Effector memory CD8-positive, alpha-beta T cell (primary cell): ENCODE data around the gene DSCAML1.
A peak's percentile ranks its signal among the peaks of the same experiment; 100 is the strongest.

Experiments
- ATAC-seq: fragments of 150-1000 bp; cut with Tn5 transposase; replicated peaks from 2 replicates; pipeline ENCODE4 v1.10.0; 2021; ENCODE audit warnings: mild to moderate bottlenecking, moderate library complexity
- DNase-seq, 3 experiments: peaks; one replicate each; pipeline ENCODE4 v3.0.0; 2021
- H3K27ac Mint-ChIP-seq, 2 donors: one replicate each; pipeline ENCODE4 v1.8.0; 2022; ENCODE audit warnings: mild to moderate bottlenecking in 2 of 2, mixed read lengths in 2 of 2, moderate library complexity in 2 of 2
- H3K27me3 Mint-ChIP-seq, 2 donors: one replicate each; pipeline ENCODE4 v1.8.0; 2022; ENCODE audit warnings: mixed read lengths in 2 of 2
- H3K36me3 Mint-ChIP-seq: one replicate; pipeline ENCODE4 v1.8.0; 2022; ENCODE audit warnings: mild to moderate bottlenecking, moderate library complexity, mixed read lengths; ENCODE audit not compliant: insufficient read depth
- H3K4me1 Mint-ChIP-seq, 2 donors: one replicate each; pipeline ENCODE4 v1.8.0; 2022; ENCODE audit warnings: low read depth in 2 of 2, mixed read lengths in 2 of 2
- H3K4me3 Mint-ChIP-seq, 2 donors: one replicate each; pipeline ENCODE4 v1.8.0; 2022; ENCODE audit warnings: mild to moderate bottlenecking in 2 of 2, mixed read lengths in 2 of 2, moderate library complexity in 2 of 2
- H3K9me3 Mint-ChIP-seq, 2 donors: one replicate each; pipeline ENCODE4 v1.8.0; 2022; ENCODE audit warnings: mixed read lengths in 2 of 2
- total RNA-seq, 9 experiments: gene quantifications; one replicate each; lab custom pipeline; 2026; lab: John Stamatoyannopoulos, UW

Gene DSCAML1, protein sequence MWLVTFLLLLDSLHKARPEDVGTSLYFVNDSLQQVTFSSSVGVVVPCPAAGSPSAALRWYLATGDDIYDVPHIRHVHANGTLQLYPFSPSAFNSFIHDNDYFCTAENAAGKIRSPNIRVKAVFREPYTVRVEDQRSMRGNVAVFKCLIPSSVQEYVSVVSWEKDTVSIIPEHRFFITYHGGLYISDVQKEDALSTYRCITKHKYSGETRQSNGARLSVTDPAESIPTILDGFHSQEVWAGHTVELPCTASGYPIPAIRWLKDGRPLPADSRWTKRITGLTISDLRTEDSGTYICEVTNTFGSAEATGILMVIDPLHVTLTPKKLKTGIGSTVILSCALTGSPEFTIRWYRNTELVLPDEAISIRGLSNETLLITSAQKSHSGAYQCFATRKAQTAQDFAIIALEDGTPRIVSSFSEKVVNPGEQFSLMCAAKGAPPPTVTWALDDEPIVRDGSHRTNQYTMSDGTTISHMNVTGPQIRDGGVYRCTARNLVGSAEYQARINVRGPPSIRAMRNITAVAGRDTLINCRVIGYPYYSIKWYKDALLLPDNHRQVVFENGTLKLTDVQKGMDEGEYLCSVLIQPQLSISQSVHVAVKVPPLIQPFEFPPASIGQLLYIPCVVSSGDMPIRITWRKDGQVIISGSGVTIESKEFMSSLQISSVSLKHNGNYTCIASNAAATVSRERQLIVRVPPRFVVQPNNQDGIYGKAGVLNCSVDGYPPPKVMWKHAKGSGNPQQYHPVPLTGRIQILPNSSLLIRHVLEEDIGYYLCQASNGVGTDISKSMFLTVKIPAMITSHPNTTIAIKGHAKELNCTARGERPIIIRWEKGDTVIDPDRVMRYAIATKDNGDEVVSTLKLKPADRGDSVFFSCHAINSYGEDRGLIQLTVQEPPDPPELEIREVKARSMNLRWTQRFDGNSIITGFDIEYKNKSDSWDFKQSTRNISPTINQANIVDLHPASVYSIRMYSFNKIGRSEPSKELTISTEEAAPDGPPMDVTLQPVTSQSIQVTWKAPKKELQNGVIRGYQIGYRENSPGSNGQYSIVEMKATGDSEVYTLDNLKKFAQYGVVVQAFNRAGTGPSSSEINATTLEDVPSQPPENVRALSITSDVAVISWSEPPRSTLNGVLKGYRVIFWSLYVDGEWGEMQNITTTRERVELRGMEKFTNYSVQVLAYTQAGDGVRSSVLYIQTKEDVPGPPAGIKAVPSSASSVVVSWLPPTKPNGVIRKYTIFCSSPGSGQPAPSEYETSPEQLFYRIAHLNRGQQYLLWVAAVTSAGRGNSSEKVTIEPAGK (N-terminal part only)
- 0 to 4.8 (median 0.42) reads per million in 9 experiments for total RNA-seq

DNA sequence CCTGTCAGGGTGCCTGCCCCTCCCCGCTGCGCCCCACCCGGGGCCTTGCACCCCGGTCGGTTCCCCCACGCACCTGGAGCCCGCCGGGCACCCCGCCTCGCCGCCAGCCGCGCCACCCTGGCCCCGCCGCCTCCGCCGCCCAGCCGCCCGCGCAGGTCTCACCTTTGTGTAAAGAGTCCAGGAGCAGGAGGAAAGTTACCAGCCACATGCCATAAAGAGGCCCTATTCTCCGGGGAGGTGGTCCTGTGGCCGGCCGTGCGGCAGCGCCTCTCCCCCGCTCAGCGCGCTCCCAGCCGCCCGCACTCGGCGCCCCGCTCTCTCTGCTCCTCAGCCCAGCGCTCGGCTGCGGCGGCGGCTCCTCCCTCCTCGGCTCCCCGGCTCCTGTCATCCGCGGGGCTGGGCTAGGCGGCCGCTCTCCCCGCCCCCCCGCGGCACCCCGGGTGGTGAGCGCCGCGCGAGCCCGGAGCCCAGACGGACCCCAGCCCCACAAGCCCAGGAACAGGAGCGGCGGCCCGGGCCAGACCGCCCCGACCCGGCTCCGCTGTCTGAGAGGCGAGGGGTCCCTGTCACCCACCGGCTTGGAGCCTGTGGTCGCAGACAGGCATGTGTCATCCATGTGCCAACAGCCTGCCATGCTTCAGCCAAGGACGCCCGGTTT is at the start of gene DSCAML1:
Gene DSCAML1, minus strand, starts transcription at position 345 of the 658 bp plus-strand sequence. Its CDS starts 137 bp downstream, at position 208.
- H3K4me1 Mint-ChIP-seq, result peaks cover 8 to 9% of the 10 kb centered on the region in 2 donors
- H3K36me3 Mint-ChIP-seq, result no peaks in the 10 kb centered on the region
- H3K27ac Mint-ChIP-seq, result peak within 1 kb of the TSS in 1 of 2 donors; percentile 52
- ATAC-seq (peak; percentile 87), DNase-seq (peak in 2 of 3 experiments; percentile 29 to 35)
- H3K27me3 Mint-ChIP-seq, result peaks cover 68 to 74% of the 10 kb centered on the region in 2 donors
- peak within 1 kb of the TSS; percentile 68 to 72 for H3K4me3 Mint-ChIP-seq
- no peaks in the 10 kb centered on the region for H3K9me3 Mint-ChIP-seq

DNA sequence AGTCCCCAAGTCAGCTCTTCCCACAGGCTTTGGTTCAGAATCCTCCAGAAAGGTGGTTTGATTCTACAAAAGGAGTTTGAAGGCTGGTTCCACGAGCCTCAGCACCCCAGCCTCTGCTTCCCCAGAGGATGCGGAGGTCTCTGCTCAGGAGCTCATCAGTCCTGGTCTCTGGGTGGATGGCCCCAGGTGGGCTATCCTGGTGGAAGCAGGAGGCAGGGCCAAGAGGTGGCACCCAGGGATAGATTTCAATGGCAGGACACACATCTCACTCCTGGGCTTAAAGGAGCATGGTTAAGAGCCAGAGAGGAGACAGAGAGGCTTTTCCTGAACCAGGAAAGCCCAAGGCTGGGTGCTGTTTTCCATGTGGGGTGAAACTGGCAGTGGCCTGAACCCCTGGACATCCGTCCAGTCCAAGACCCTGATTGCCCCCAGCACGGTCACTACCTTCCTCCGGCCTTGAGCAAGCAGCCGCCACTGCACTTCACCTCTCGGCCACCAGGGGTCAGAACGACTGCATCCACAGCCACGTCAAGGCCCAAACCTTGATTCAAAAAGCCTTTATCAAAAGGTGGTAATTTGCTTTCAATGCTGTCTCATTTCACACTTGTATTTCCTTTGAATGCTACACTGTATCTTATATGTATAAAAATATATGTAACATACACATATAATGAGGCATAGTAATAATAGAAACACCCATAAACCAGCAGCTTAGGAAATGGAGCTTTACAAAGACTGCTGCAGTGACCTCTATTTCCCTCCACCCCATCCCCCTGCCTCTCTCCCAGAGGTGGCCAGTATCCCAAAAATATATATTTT is 46.9 kb upstream of the DSCAML1 start:
- Mint-ChIP-seq H3K27me3 (no peaks in the 10 kb centered on the region), H3K27ac (peak overlapping the region in 1 of 2 donors; percentile 57), H3K4me1 (peaks cover 0 to 5% of the 10 kb centered on the region in 2 donors), H3K4me3 (no peak overlapping the region), H3K9me3 (no peaks in the 10 kb centered on the region), H3K36me3 (peaks cover 3% of the 10 kb centered on the region)
- peak; percentile 82 for ATAC-seq
- DNase-seq, result peak; percentile 80 to 83 (median 81)

DNA sequence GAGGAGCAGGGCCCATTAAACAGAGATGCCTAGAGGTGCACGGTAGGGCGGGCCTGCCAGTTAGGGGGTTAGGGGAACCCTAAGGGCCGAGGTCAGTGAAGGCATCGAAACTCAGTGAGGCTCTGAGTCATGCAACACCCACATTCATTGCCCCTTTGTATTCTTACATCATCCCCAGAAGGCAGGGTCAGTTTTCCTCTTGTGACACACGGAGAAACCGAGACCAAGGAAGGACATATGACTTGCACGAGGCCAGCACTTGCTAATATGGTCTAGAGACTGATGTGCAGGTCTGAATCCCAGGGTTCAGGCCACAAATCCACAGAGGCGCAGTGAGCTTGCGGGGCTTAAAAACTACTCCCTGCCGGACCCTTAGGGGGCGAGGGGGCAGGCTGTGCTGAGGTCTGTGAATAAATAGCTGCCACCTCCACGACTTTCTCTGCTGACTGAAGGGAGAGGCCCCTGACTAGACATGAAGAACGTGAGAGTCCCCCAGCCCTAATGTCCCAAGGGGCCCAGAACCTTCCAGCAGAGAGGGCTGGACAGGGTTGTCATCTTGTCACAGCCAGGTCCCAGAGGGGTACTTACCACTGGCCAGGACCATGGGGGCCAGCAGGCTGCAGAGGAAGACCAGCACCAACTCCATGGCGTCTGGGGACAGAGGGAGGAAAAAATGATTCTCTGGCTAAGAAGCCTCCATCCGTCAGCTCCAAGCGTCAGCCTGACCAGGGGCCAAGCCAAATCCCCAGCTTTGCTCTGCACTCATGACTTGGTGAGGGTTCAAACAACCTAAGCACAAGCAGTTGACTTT is 45.3 kb upstream of the DSCAML1 start:
- DNase-seq (no peak), ATAC-seq (no peak)
- Mint-ChIP-seq H3K27me3 (no peaks in the 10 kb centered on the region), H3K4me1 (peaks cover 11% of the 10 kb centered on the region in 2 donors), H3K27ac (no peak overlapping the region), H3K4me3 (no peak overlapping the region), H3K36me3 (peaks cover 6% of the 10 kb centered on the region), H3K9me3 (no peaks in the 10 kb centered on the region)

DNA sequence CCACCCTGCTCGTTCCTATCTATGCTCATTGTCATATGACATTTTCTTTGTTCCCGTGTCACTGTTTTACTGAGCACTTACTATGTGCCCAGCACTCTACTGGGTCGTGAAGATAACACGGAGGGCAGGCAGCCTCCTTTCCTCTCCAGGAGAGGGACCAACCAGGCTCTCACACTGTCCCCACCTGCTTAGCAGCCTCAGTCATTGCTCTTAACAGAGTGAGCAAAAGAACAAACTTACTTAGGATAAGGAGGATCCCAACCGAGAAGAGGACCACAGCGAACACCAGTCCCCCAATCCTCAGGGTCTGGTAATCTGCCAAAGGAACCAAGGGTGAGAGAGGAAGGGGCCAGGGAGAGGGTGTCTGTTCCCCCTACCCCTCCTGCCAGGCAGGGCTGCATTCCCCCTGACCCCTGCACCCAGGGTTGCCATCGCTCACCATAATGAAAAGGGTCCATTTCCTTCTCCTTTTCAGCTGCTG is 44.6 kb upstream of the DSCAML1 start:
- H3K27ac Mint-ChIP-seq, result no peak overlapping the region
- peaks cover 2 to 4% of the 10 kb centered on the region in 2 donors for H3K27me3 Mint-ChIP-seq

DNA sequence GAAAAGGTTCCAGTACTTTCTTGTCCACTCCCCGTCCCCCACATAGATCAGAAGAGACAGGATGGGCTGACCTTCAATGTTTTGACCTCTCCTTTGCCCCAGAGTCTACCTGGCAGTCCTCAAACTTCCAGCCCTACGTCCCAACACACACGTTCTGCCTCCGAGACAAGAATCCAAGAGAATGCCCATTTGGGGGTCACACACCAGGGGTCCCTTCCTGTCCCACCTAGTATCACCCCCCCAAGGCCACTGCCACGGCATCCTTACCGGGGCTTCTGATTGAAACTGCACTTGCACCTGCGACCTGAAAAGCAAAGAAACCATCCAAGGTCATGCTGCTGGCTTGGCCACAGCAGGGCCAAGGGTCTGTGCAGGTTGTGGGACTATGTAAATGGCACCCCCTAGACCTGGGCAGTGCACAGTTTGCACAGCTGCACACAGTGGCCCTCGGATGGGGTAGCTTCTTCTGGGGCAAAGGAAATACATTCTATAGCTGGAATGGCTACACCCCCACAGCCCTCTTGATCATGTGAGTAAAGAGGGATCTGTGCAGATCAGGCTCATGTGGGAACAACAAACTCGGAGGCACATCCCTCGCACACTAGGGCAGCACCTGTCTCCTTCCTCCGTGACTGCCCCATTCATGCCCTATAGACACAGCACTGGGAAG is 44.0 kb upstream of the DSCAML1 start:
- no peak for ATAC-seq
- Mint-ChIP-seq H3K9me3 (no peaks in the 10 kb centered on the region), H3K27ac (no peak overlapping the region), H3K36me3 (peaks cover 6% of the 10 kb centered on the region), H3K4me1 (peaks cover 18 to 20% of the 10 kb centered on the region in 2 donors), H3K4me3 (no peak overlapping the region), H3K27me3 (peaks cover 7 to 9% of the 10 kb centered on the region in 2 donors)
- DNase-seq, result no peak

More for the DNA sequence above, 44.6 kb upstream of the DSCAML1 start:
- Mint-ChIP-seq H3K9me3 (no peaks in the 10 kb centered on the region), H3K4me1 (peaks cover 16 to 18% of the 10 kb centered on the region in 2 donors), H3K36me3 (peaks cover 6% of the 10 kb centered on the region), H3K4me3 (no peak overlapping the region)
- no peak for ATAC-seq
- DNase-seq, result no peak

DNA sequence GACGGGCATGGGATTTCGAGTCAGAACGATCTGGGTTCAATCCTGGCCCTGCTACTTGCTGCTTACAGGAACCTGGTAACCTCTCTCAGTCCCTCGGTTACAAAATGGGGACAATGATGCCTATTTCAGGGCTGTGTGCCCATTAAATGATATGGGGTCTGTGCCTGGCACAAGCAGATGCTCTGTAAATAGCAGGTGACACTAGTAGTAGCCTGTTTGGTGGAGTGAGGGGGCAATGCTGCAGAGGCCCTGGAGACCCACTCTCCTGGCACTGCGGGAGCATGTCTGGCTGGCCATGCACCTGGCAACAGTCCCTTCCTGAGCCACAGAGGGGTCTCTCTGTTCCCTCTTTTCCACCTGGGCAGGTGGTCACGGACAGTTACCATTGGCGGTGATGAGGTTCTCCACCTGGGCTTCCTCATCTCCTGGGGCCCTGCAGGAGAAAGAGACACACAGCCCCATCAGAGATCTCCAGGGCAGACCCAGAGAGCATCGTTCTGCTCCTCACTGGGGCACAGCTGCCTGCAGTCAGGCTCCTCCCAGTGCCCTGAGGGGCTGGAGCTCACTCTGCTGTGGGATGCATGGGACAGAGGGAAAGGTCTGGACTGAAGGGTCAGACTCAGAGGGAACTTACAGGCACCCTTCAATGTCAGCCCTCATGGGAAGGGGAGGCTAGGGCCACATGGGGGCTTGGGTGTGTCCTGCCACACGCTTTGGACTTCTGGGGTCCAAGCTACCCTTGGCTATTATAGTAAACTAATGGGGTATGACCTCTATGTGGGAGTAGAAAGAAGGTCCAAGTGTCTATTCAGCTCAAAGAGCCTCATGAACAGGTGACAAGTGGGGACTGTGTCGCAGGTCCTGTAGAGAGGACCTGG is 43.2 kb upstream of the DSCAML1 start:
- DNase-seq, result no peak
- ATAC-seq, result no peak
- H3K9me3 Mint-ChIP-seq, result no peaks in the 10 kb centered on the region
- H3K4me1 Mint-ChIP-seq, result peaks cover 18 to 20% of the 10 kb centered on the region in 2 donors
- peaks cover 7 to 10% of the 10 kb centered on the region in 2 donors for H3K27me3 Mint-ChIP-seq
- no peak overlapping the region for H3K4me3 Mint-ChIP-seq
- H3K27ac Mint-ChIP-seq, result no peak overlapping the region
- H3K36me3 Mint-ChIP-seq, result peaks cover 6% of the 10 kb centered on the region

DNA sequence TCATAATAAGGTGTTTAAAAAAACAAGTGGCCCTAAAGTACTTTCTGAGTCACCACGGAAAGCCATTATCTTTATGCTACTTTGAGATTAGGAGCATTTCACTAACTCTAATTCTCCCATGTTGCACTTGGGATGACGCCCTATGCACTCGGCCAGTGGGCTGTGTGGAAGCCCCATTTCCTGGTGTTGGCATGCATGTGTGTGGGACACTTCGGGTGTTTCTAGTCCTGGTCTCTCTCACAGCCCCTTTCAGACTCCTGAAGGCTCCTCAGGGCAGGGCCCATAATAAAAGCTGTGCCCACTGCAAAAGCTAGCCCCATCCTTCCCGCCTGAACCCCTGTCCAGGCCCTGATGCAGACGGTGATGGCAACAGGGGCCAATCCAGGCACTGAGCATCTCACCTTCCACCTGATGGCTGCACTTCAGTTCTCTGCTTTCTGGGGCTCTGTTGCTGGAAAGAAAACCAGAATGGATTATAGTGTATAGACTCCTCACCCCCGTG is 42.4 kb upstream of the DSCAML1 start:
- H3K4me3 Mint-ChIP-seq, result no peak overlapping the region
- no peak overlapping the region for H3K27ac Mint-ChIP-seq
- H3K4me1 Mint-ChIP-seq, result peaks cover 19 to 20% of the 10 kb centered on the region in 2 donors
- H3K9me3 Mint-ChIP-seq, result no peaks in the 10 kb centered on the region
- DNase-seq (no peak), ATAC-seq (no peak)
- peaks cover 7 to 17% of the 10 kb centered on the region in 2 donors for H3K27me3 Mint-ChIP-seq
- H3K36me3 Mint-ChIP-seq, result peaks cover 6% of the 10 kb centered on the region

DNA sequence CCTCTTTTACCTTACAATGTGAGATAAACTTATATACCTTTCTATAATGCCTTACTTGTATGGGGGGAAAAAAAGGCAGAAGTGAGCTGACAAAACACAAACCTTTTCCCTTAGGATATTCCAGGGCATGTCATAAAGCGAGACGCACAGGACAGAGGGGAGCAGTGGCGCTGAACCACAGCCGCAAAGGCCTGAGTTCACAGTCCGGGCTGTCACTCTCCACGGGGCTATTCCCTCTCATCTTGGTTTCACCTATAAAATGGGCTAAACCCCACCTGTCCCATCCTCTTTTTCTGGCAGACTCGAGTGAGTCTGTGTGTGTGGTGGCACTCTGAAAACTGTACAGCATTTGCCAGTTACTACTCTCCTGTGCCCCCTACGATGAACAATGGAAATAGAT is 41.9 kb upstream of the DSCAML1 start:
- ATAC-seq, result no peak
- H3K9me3 Mint-ChIP-seq, result no peaks in the 10 kb centered on the region
- H3K36me3 Mint-ChIP-seq, result peaks cover 6% of the 10 kb centered on the region
- peaks cover 7 to 17% of the 10 kb centered on the region in 2 donors for H3K27me3 Mint-ChIP-seq
- no peak for DNase-seq
- peaks cover 20% of the 10 kb centered on the region in 2 donors for H3K4me1 Mint-ChIP-seq
- H3K27ac Mint-ChIP-seq, result no peak overlapping the region
- no peak overlapping the region for H3K4me3 Mint-ChIP-seq

DNA sequence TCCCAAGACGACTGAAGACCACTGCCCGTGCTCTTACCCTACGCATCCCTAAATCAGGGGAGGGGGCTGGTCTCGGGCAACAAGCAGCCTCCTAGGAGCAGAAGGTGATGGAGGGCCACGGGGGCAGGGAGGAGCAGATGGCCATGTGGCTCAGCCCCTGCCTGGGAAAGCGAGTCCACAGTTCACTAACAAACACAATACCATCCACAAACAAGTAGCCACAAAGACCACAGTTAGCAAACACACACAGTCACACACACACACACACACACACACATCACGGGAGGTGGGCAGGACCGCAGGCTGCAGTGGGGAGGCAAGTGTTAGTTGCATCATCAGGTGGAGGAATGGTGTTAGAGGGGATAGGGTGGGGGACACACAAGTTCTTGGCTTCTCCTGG is 40.8 kb upstream of the DSCAML1 start:
- Mint-ChIP-seq H3K9me3 (no peaks in the 10 kb centered on the region), H3K36me3 (peaks cover 6% of the 10 kb centered on the region), H3K27me3 (peaks cover 7 to 17% of the 10 kb centered on the region in 2 donors), H3K4me1 (peaks cover 17 to 20% of the 10 kb centered on the region in 2 donors), H3K27ac (peak overlapping the region; percentile 39 to 80), H3K4me3 (peak overlapping the region; percentile 43 to 51)
- DNase-seq, result no peak
- ATAC-seq, result peak; percentile 84
